Transverse colon (tissue), 4 donors: ENCODE results near the gene MCM9. TPM values are rescaled to one million over a fixed set of nuclear protein-coding genes. Genes with fewer than 3 reads are reported as not detected.

Experiments used
- DNase-seq: peaks from one replicate; pipeline ENCODE4 v3.0.0-alpha.2; 2019
- H3K27ac ChIP-seq, 4 donors: fragments of 200-600 bp; sonication (generic); 2 replicates each; pipeline ENCODE4 v1.5.1; 2016 to 2018; ENCODE audit warnings: inconsistent platforms in 4 of 4
- H3K27me3 ChIP-seq: fragments of 200-600 bp; sonication (generic); 2 replicates; pipeline ENCODE4 v1.5.1; 2017; ENCODE audit warnings: inconsistent platforms
- H3K36me3 ChIP-seq, 4 donors: fragments of 200-600 bp; sonication (generic); 2 replicates each; pipeline ENCODE4 v1.5.1; 2017 to 2019; ENCODE audit warnings: inconsistent platforms in 4 of 4
- H3K4me1 ChIP-seq, 4 donors: fragments of 200-600 bp; sonication (generic); 2 replicates each; pipeline ENCODE4 v1.5.1; 2017 to 2020; ENCODE audit warnings: inconsistent platforms in 4 of 4
- H3K4me3 ChIP-seq, 4 donors: fragments of 200-600 bp; sonication (generic); 1 replicate in 1 of 4; 2 replicates in 3 of 4; pipeline versions ENCODE4 v1.5.1 to v1.6.1; 2017 to 2019; ENCODE audit warnings: inconsistent platforms in 4 of 4
- H3K9me3 ChIP-seq, 2 donors: fragments of 200-600 bp; sonication (generic); 2 replicates each; pipeline ENCODE4 v1.5.1; 2017 to 2019; ENCODE audit warnings: inconsistent platforms in 2 of 2
- CTCF ChIP-seq, 5 experiments: fragments of 200-600 bp in 3 of 5; fragments of 450-650 bp in 2 of 5; sonication (generic) in 3 of 5; IDR thresholded peaks; 1 replicate in 2 of 5; 2 replicates in 3 of 5; pipeline ENCODE4 v1.5.1; 2016 to 2017; ENCODE audit warnings: antibody characterized with exemption in 5 of 5, inconsistent platforms in 3 of 5, mild to moderate bottlenecking in 2 of 5, moderate library complexity in 1 of 5
- EP300 ChIP-seq: sonication (generic); formaldehyde crosslinking; IDR thresholded peaks from one replicate; pipeline ENCODE4 v1.6.1; 2017; ENCODE audit warnings: antibody characterized with exemption, low read depth
- POLR2A ChIP-seq: fragments of 450-650 bp; IDR thresholded peaks from one replicate; pipeline ENCODE4 v1.6.1; 2016; ENCODE audit warnings: antibody characterized with exemption, mild to moderate bottlenecking, moderate library complexity
- POLR2AphosphoS5 ChIP-seq, 3 donors: sonication (generic); formaldehyde crosslinking; IDR thresholded peaks; one replicate each; pipeline ENCODE4 v1.6.1; 2016; ENCODE audit warnings: antibody characterized with exemption in 3 of 3
- WGBS, 2 donors: methylation state at CpG; one replicate each; pipeline ENCODE4 v1.1.5; 2018; ENCODE audit warnings: low coverage in 1 of 2; 5-methylcytosine and 5-hydroxymethylcytosine counted together
- in situ Hi-C, 4 donors: fragments of 200-750 bp; cut with MboI; loops; one replicate each; pipeline versions ENCODE4 v1.15.0 to v1.15.1; 2017; ENCODE audit warnings: low sequenced_read_pairs in 3 of 4, low pct_ligation_motif_present in 1 of 4, low pct_unique_long_range_greater_than_20kb in 1 of 4
- intact Hi-C: fragments of 100-400 bp; cut with DNase I; formaldehyde crosslinking; loops from one replicate; pipeline ENCODE4 v1.15.1; 2023; ENCODE audit warnings: low total_unique reads
- total RNA-seq, 4 donors: library from RNA; depleted of rRNA; stranded (reverse); fragments of >200 nt; gene quantifications; one replicate each; pipeline ENCODE4 v1.1.0, GENCODE V29; 2016

The MCM9 gene
- total RNA-seq, 4 donors from 2014 or later = 5.2 to 27.6 (median 19.0) TPM

GRCh38 chr6:118899948-118900347, 35.0 kb downstream of the MCM9 start:
- peaks cover 0 to 4% (median 0%) of the 10 kb centered on the region in 4 donors for H3K36me3 ChIP-seq
- WGBS, 2 donors = 78% methylated on average over 6 of the region's 6 CpGs
- in situ Hi-C loops = no loop called here
- H3K27ac ChIP-seq = no peak overlapping the region
- TF ChIP-seq POLR2A (no peak), POLR2AphosphoS5 (IDR thresholded peaks at IDR 0.05) (no peak), EP300 (no peak), CTCF (IDR thresholded peaks at IDR 0.05) (no peak)
- no peaks in the 10 kb centered on the region for H3K9me3 ChIP-seq
- no peak overlapping the region for H3K4me3 ChIP-seq
- DNase-seq = no peak
- intact Hi-C loops = loop anchor here (5.0 kb wide), 1 partner anchor 37 kb away; the partner anchor contains the start of gene MCM9
- no peaks in the 10 kb centered on the region for H3K27me3 ChIP-seq
- peaks cover 0 to 37% (median 8%) of the 10 kb centered on the region in 4 donors for H3K4me1 ChIP-seq

- H3K4me1 ChIP-seq = peaks cover 3 to 40% (median 12%) of the 10 kb centered on the region in 4 donors
- TF ChIP-seq POLR2A (no peak), EP300 (no peak), POLR2AphosphoS5 (IDR thresholded peaks at IDR 0.05) (no peak), CTCF (IDR thresholded peaks at IDR 0.05) (no peak)
- in situ Hi-C loops (no loop called here), intact Hi-C loops (loop anchor here (5.0 kb wide), 1 partner anchor 40 kb away; the partner anchor contains the start of gene MCM9)
- no peak for DNase-seq
- H3K36me3 ChIP-seq = no peaks in the 10 kb centered on the region
- no peaks in the 10 kb centered on the region for H3K9me3 ChIP-seq
- H3K4me3 ChIP-seq = no peak overlapping the region
- no peak overlapping the region for H3K27ac ChIP-seq
- H3K27me3 ChIP-seq = no peaks in the 10 kb centered on the region
Measured at GRCh38 chr6:118897386-118897785, 37.6 kb downstream of the MCM9 start.

- peak overlapping the region in 3 of 4 donors; percentile 21 to 98 (median 96) for H3K27ac ChIP-seq
- no peak overlapping the region for H3K4me3 ChIP-seq
- WGBS, 2 donors = 60 to 70% methylated on average over 5 of the region's 5 CpGs
- H3K4me1 ChIP-seq = peaks cover 5 to 49% (median 17%) of the 10 kb centered on the region in 4 donors
- intact Hi-C loops (loop anchor here (5.0 kb wide), 1 partner anchor 41 kb away; the partner anchor contains the start of gene MCM9), in situ Hi-C loops (no loop called here)
- DNase-seq = no peak
- H3K27me3 ChIP-seq = no peaks in the 10 kb centered on the region
- TF ChIP-seq POLR2A (no peak), CTCF (IDR thresholded peaks at IDR 0.05) (peak; percentile 35 to 40 (median 39))
- no peaks in the 10 kb centered on the region for H3K9me3 ChIP-seq
- H3K36me3 ChIP-seq = no peaks in the 10 kb centered on the region
Measured at GRCh38 chr6:118896339-118897136, 38.4 kb downstream of the MCM9 start.

GRCh38 chr6:118895859-118896258, 39.1 kb downstream of the MCM9 start:
- no peaks in the 10 kb centered on the region for H3K36me3 ChIP-seq
- WGBS, 2 donors = 28 to 35% methylated on average over 2 of the region's 2 CpGs
- DNase-seq = no peak
- in situ Hi-C loops (no loop called here), intact Hi-C loops (loop anchor here (5.0 kb wide), 1 partner anchor 41 kb away; the partner anchor contains the start of gene MCM9)
- H3K27ac ChIP-seq = peak overlapping the region in 3 of 4 donors; percentile 96 to 98 (median 98)
- peaks cover 5 to 52% (median 16%) of the 10 kb centered on the region in 4 donors for H3K4me1 ChIP-seq
- peak overlapping the region in 1 of 4 donors; percentile 92 for H3K4me3 ChIP-seq
- H3K9me3 ChIP-seq = no peaks in the 10 kb centered on the region
- no peaks in the 10 kb centered on the region for H3K27me3 ChIP-seq
- no peak for TF ChIP-seq EP300
- TF ChIP-seq CTCF (IDR thresholded peaks at IDR 0.05) = no peak
- no peak for TF ChIP-seq POLR2A
- TF ChIP-seq POLR2AphosphoS5 (IDR thresholded peaks at IDR 0.05) = no peak
